UCSD-AML1 (cell line): ENCODE data around the gene GLRX2.
"Not testable (repeated sequence)": the region's sequence is repeated elsewhere in the genome, so short reads cannot be mapped to it uniquely, and the experiment has no call there.

Source experiments
- DNase-seq: peaks from one replicate; lab custom pipeline; 2025; ENCODE audit not compliant: unreplicated experiment; lab: John Stamatoyannopoulos, UW

The GLRX2 gene

GRCh38 chr1:193104907-193105820, at the start of gene GLRX2:
GLRX2 (minus strand) TSS chr1:193105414; CDS start chr1:193105382, 32 bp downstream.
- DNase-seq, result peak; percentile 89

- no peak for DNase-seq
These were observed 39.8 kb upstream of the GLRX2 start for GRCh38 chr1:193144999-193145398.

GRCh38 chr1:193144361-193144938, 39.2 kb upstream of the GLRX2 start:
- no peak for DNase-seq

- DNase-seq, result no peak
These were observed 38.1 kb upstream of the GLRX2 start for GRCh38 chr1:193143285-193143684.

GRCh38 chr1:193142409-193142808, 37.2 kb upstream of the GLRX2 start:
- DNase-seq, result no peak

GRCh38 chr1:193141804-193142203, 36.6 kb upstream of the GLRX2 start:
- DNase-seq, result no peak

- no peak for DNase-seq
These were observed 35.0 kb upstream of the GLRX2 start for GRCh38 chr1:193140254-193140653.

- DNase-seq, result no peak
These were observed 26.1 kb upstream of the GLRX2 start for GRCh38 chr1:193131266-193131860.

- no peak for DNase-seq
These were observed 20.2 kb upstream of the GLRX2 start for GRCh38 chr1:193125369-193125768.

GRCh38 chr1:193123751-193124150, 18.5 kb upstream of the GLRX2 start:
- DNase-seq, result no peak

- peak; percentile 98 for DNase-seq
These were observed 16.7 kb upstream of the GLRX2 start, which contains the start of gene CDC73 for GRCh38 chr1:193121616-193122593. CDC73 (plus strand) TSS chr1:193122031; CDS start chr1:193122201, 170 bp downstream.

GRCh38 chr1:193120604-193121166, 15.5 kb upstream of the GLRX2 start:
- DNase-seq, result no peak

- no peak for DNase-seq
These were observed 13.9 kb upstream of the GLRX2 start for GRCh38 chr1:193118803-193119730.

GRCh38 chr1:193118194-193118593, 13.0 kb upstream of the GLRX2 start:
- DNase-seq, result no peak

GRCh38 chr1:193117167-193117566, 12.0 kb upstream of the GLRX2 start:
- DNase-seq, result not testable (repeated sequence)

- DNase-seq, result no peak
These were observed 10.5 kb upstream of the GLRX2 start for GRCh38 chr1:193115629-193116227.

GRCh38 chr1:193114485-193115095, 9.4 kb upstream of the GLRX2 start:
- DNase-seq, result no peak

GRCh38 chr1:193113992-193114332, 8.7 kb upstream of the GLRX2 start:
- no peak for DNase-seq
